ENCODE measurements around the gene NLGN4Y. TPM values are rescaled to one million over a fixed set of nuclear protein-coding genes. Genes with fewer than 3 reads are reported as not detected.

Gene NLGN4Y
- polyA plus RNA-seq, 1 of the 3 experiments (the other 2 are of a cell fraction), result not detected

GRCh38 chrY:14522379-14522950 is 1.9 kb upstream of the NLGN4Y start:
- H3K79me2 ChIP-seq (ENCODE audit: insufficient read depth), result no peaks in the 10 kb centered on the region
- no peaks in the 10 kb centered on the region for H3K9me2 ChIP-seq
- DNase-seq, result no peak
- no CpG with 5 or more reads among the region's 14 CpGs for WGBS (ENCODE audit: low lambda C conversion rate)
- no peak overlapping the region for H3K9ac ChIP-seq
- H3K4me1 ChIP-seq (ENCODE audit: control insufficient read depth in 1 of 2, insufficient read depth in 2 of 2, low read depth in 1 of 2, low read length in 1 of 2), result no peaks in the 10 kb centered on the region
- no peak overlapping the region for H3K27ac ChIP-seq (ENCODE audit: low read depth in 2 of 2, low read length in 1 of 2)
- no peak for TF ChIP-seq RAD21 (IDR thresholded peaks at IDR 0.05; ENCODE audit: low read length)
- TF ChIP-seq JUND (IDR thresholded peaks at IDR 0.05), result no peak
- no peak for TF ChIP-seq YY1 (IDR thresholded peaks at IDR 0.05; ENCODE audit: low read depth)
- TF ChIP-seq TCF12 (IDR thresholded peaks at IDR 0.05), result no peak
- no peak for TF ChIP-seq MXI1 (IDR thresholded peaks at IDR 0.05; ENCODE audit: low read depth, low read length)
- no peak for TF ChIP-seq TAF1 (IDR thresholded peaks at IDR 0.05; ENCODE audit: borderline replicate concordance, low read depth, low read length)
- TF ChIP-seq TEAD4 (IDR thresholded peaks at IDR 0.05; ENCODE audit: borderline replicate concordance, insufficient read depth), result no peak
- no peak for TF ChIP-seq FOSL2 (IDR thresholded peaks at IDR 0.05; ENCODE audit: borderline replicate concordance, low read depth)
- no peak for TF ChIP-seq POLR2AphosphoS5 (IDR thresholded peaks at IDR 0.05; ENCODE audit: low read depth, low read length)
- TF ChIP-seq FOXJ3 (CRISPR knock-in tag; IDR thresholded peaks at IDR 0.05), result no peak
- H3K4me2 ChIP-seq, result no peak overlapping the region
- no peaks in the 10 kb centered on the region for H3K9me3 ChIP-seq
- no peaks in the 10 kb centered on the region for H3K36me3 ChIP-seq (replicated peaks in 1 of 2; ENCODE audit: control insufficient read depth in 1 of 2, insufficient read depth in 2 of 2, low read length in 1 of 2)
- no peak overlapping the region for H3K4me3 ChIP-seq (ENCODE audit: low read depth in 2 of 2, low read length in 1 of 2)
- no peaks in the 10 kb centered on the region for H3F3A ChIP-seq (replicated peaks; ENCODE audit: insufficient read depth)
- H3K27me3 ChIP-seq (ENCODE audit: insufficient read depth), result no peaks in the 10 kb centered on the region
- CTCF ChIA-PET, result no interaction called here
- H2AFZ ChIP-seq (ENCODE audit: low read depth), result no peak overlapping the region
- POLR2A ChIA-PET, result no interaction called here
- no peaks in the 10 kb centered on the region for H4K20me1 ChIP-seq (ENCODE audit: insufficient read depth)

DNA sequence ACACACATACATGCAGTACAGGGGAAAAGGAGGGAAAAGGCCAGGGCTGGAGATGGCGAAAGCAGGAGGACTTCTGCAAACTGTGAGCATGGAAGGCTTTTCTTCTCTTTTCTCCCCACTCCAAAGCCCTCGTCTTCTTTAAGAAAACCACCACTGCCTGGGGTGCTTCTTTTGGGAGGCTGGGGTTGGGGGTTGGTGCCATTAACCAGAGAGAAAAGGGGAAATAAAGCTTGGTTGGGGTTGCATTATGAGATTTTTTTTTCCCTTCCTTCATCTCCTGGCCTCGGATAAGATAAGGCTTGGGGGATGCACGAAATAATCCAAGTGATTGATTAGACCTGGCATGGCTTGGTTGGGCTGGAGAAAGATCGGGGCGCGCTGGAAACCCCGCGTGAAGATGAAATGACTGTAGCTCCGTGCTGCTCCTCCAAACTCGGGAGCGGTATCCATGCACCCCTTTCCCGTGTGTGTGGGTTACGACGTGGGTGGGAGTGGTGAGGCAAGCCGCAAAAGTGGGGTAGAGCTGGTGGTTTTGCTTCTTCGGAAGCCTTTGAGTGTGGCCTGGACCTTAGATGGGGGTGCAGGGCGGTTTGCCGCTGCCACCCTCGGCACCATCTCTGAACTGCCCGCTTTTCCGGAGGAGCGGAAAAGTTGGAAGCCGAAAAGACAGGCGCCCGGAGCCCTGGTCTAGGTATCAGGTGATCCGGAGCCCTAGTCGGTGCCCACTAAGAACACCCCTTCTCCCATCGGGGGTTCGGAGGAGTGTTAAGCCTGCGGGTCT is 648 bp upstream of the NLGN4Y start:
- CTCF ChIA-PET, result no interaction called here
- Histone ChIP-seq H4K20me1 (ENCODE audit: insufficient read depth) (no peaks in the 10 kb centered on the region), H3K36me3 (replicated peaks in 1 of 2; ENCODE audit: control insufficient read depth in 1 of 2, insufficient read depth in 2 of 2, low read length in 1 of 2) (no peaks in the 10 kb centered on the region), H3K9me3 (no peaks in the 10 kb centered on the region), H3K9me2 (no peaks in the 10 kb centered on the region), H3K4me1 (ENCODE audit: control insufficient read depth in 1 of 2, insufficient read depth in 2 of 2, low read depth in 1 of 2, low read length in 1 of 2) (no peaks in the 10 kb centered on the region), H3K79me2 (ENCODE audit: insufficient read depth) (no peaks in the 10 kb centered on the region), H2AFZ (ENCODE audit: low read depth) (no peak overlapping the region), H3F3A (replicated peaks; ENCODE audit: insufficient read depth) (no peaks in the 10 kb centered on the region), H3K4me3 (ENCODE audit: low read depth in 2 of 2, low read length in 1 of 2) (no peak overlapping the region), H3K4me2 (no peak overlapping the region), H3K9ac (no peak overlapping the region), H3K27ac (ENCODE audit: low read depth in 2 of 2, low read length in 1 of 2) (no peak overlapping the region), H3K27me3 (ENCODE audit: insufficient read depth) (no peaks in the 10 kb centered on the region)
- no CpG with 5 or more reads among the region's 31 CpGs for WGBS (ENCODE audit: low lambda C conversion rate)
- TF ChIP-seq NFIC (IDR thresholded peaks at IDR 0.05; ENCODE audit: borderline replicate concordance) (no peak), FOSL2 (IDR thresholded peaks at IDR 0.05; ENCODE audit: borderline replicate concordance, low read depth) (no peak)
- no peak for DNase-seq
- POLR2A ChIA-PET, result no interaction called here

DNA sequence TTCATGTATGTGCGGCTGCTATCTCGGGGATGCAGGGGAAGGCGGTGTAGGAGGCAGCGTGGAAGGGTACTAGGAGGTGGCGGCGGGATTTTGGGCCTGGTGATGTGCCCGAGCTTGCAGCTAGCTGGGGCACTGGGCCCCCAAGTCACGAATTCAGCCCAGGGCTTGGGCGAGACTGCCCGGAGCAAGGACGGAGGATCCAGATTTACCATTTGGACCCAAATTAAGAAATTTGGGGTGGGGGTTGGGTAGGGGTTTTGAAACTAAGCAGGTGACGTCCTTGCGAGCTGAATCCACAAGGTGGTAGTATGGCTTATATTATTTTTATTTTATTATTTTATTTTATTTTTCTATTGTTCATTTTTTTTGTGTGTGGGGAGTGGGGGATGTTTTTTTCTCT is 986 bp downstream of the NLGN4Y start:
- Histone ChIP-seq H4K20me1 (ENCODE audit: insufficient read depth) (no peaks in the 10 kb centered on the region), H2AFZ (ENCODE audit: low read depth) (no peak overlapping the region), H3K9me2 (no peaks in the 10 kb centered on the region), H3K27me3 (ENCODE audit: insufficient read depth) (no peaks in the 10 kb centered on the region), H3K4me2 (no peak overlapping the region), H3K9me3 (no peaks in the 10 kb centered on the region), H3K79me2 (ENCODE audit: insufficient read depth) (no peaks in the 10 kb centered on the region), H3K27ac (ENCODE audit: low read depth in 2 of 2, low read length in 1 of 2) (no peak overlapping the region), H3K9ac (no peak overlapping the region), H3K4me3 (ENCODE audit: low read depth in 2 of 2, low read length in 1 of 2) (no peak overlapping the region), H3F3A (replicated peaks; ENCODE audit: insufficient read depth) (no peaks in the 10 kb centered on the region), H3K36me3 (replicated peaks in 1 of 2; ENCODE audit: control insufficient read depth in 1 of 2, insufficient read depth in 2 of 2, low read length in 1 of 2) (no peaks in the 10 kb centered on the region), H3K4me1 (ENCODE audit: control insufficient read depth in 1 of 2, insufficient read depth in 2 of 2, low read depth in 1 of 2, low read length in 1 of 2) (no peaks in the 10 kb centered on the region)
- WGBS (ENCODE audit: low lambda C conversion rate), result no CpG with 5 or more reads among the region's 13 CpGs
- no peak for DNase-seq
- ChIA-PET CTCF (no interaction called here), POLR2A (no interaction called here)
- TF ChIP-seq TAF1 (IDR thresholded peaks at IDR 0.05; ENCODE audit: borderline replicate concordance, low read depth, low read length) (no peak), GABPA (IDR thresholded peaks at IDR 0.05; ENCODE audit: low read depth) (no peak), SMC3 (IDR thresholded peaks at IDR 0.05; ENCODE audit: low read depth, low read length) (no peak), EZH2phosphoT487 (IDR thresholded peaks at IDR 0.05; ENCODE audit: borderline replicate concordance, low read depth) (no peak), FOXM1 (IDR thresholded peaks at IDR 0.05; ENCODE audit: low read depth) (no peak), EP300 (IDR thresholded peaks at IDR 0.05; ENCODE audit: borderline replicate concordance in 1 of 2, low read depth in 1 of 2, low read length in 1 of 2) (no peak), FOSL2 (IDR thresholded peaks at IDR 0.05; ENCODE audit: borderline replicate concordance, low read depth) (no peak)
- TF ChIP-seq, protein P1, sequence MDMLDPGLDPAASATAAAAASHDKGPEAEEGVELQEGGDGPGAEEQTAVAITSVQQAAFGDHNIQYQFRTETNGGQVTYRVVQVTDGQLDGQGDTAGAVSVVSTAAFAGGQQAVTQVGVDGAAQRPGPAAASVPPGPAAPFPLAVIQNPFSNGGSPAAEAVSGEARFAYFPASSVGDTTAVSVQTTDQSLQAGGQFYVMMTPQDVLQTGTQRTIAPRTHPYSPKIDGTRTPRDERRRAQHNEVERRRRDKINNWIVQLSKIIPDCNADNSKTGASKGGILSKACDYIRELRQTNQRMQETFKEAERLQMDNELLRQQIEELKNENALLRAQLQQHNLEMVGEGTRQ (IDR thresholded peaks at IDR 0.05; ENCODE audit: borderline replicate concordance, low read depth, low read length), result no peak
- TF ChIP-seq, protein P2, sequence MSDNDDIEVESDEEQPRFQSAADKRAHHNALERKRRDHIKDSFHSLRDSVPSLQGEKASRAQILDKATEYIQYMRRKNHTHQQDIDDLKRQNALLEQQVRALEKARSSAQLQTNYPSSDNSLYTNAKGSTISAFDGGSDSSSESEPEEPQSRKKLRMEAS (IDR thresholded peaks at IDR 0.05; ENCODE audit: low read depth), result no peak
